HepG2 (cell line): ENCODE data around the gene AHCY. TPM values are rescaled to one million over a fixed set of nuclear protein-coding genes. Genes with fewer than 3 reads are reported as not detected.

ENCODE experiments used
- DNMT1 ChIP-seq: sonication (generic); formaldehyde crosslinking; IDR thresholded peaks from 2 replicates; pipeline ENCODE4 v1.5.1; 2020; ENCODE audit warnings: mild to moderate bottlenecking, missing genetic modification reagents
- GPN1 ChIP-seq: sonication (generic); formaldehyde crosslinking; IDR thresholded peaks from 2 replicates; pipeline ENCODE4 v1.5.1; 2020; ENCODE audit warnings: missing genetic modification reagents, borderline replicate concordance
- KLF13 ChIP-seq: sonication (generic); formaldehyde crosslinking; IDR thresholded peaks from 2 replicates; pipeline ENCODE4 v1.4.0; 2020; ENCODE audit warnings: mild to moderate bottlenecking, missing genetic modification reagents
- NFAT5 ChIP-seq: sonication (generic); formaldehyde crosslinking; IDR thresholded peaks from 2 replicates; pipeline ENCODE4 v1.4.0; 2020; ENCODE audit warnings: missing genetic modification reagents
- RFX5 ChIP-seq: IDR thresholded peaks from 2 replicates; pipeline ENCODE4 v1.6.1; 2011; ENCODE audit warnings: low read depth, low read length, improper control_type of control experiment
- ZNF691 ChIP-seq: sonication (generic); formaldehyde crosslinking; IDR thresholded peaks from 2 replicates; pipeline ENCODE4 v1.4.0; 2020; ENCODE audit warnings: missing genetic modification reagents, low read depth, mild to moderate bottlenecking, borderline replicate concordance
- ZNF773 ChIP-seq: sonication (generic); formaldehyde crosslinking; IDR thresholded peaks from 2 replicates; pipeline ENCODE4 v1.4.0; 2020; ENCODE audit warnings: missing genetic modification reagents, borderline replicate concordance
- ZSCAN21 ChIP-seq: sonication (generic); formaldehyde crosslinking; IDR thresholded peaks from 2 replicates; pipeline ENCODE4 v1.8.0; 2022; ENCODE audit warnings: mild to moderate bottlenecking, missing genetic modification reagents, moderate library complexity, borderline replicate concordance
- polyA plus RNA-seq, 8 experiments: library from polyadenylated mRNA; depleted of rRNA in 3 of 8; stranded (reverse) in 7 of 8; unstranded in 1 of 8; fragments of >200 nt; fragmentation: Illumina TruSeq in 4 of 8; extraction: Trizol in 4 of 8; gene quantifications; 2 replicates each; pipeline versions ENCODE4 v1.2.1 to v1.2.3, GENCODE V29; 2011 to 2016; ENCODE audit warnings: low read depth in 4 of 8, missing spikeins in 1 of 8, mixed read lengths in 1 of 8; ENCODE audit not compliant: insufficient read depth in 1 of 8
- total RNA-seq, 5 experiments: library from RNA; depleted of rRNA; stranded (reverse); fragments of >200 nt; fragmentation: Illumina TruSeq; extraction: Trizol; gene quantifications; 2 replicates each; pipeline ENCODE4 v1.2.3, GENCODE V29; 2016; ENCODE audit warnings: low read depth in 1 of 5

AHCY gene
- total and polyA plus RNA-seq, 2 of the 13 experiments (the other 11 are each of a cell fraction or from before 2014, with no cell fraction given) = 407 to 419 TPM

GRCh38 chr20:34240121-34240520 is 63.0 kb downstream of the AHCY start (continued):
- TF ChIP-seq NFAT5 (CRISPR knock-in tag) (no peak), ZSCAN21 (CRISPR knock-in tag) (no peak), ZNF691 (CRISPR knock-in tag) (no peak), ZNF773 (CRISPR knock-in tag) (no peak), GPN1 (no peak), RFX5 (no peak), DNMT1 (CRISPR knock-in tag) (no peak), KLF13 (CRISPR knock-in tag) (no peak)
